Amniotic stem cell (primary cell): ENCODE data around the gene CYB561.
A peak's percentile ranks its signal among the peaks of the same experiment; 100 is the strongest.

ENCODE experiments used
- DNase-seq: peaks from one replicate; lab custom pipeline; 2025; lab: John Stamatoyannopoulos, UW

CYB561 gene

GRCh38 chr17:63431939-63432804 lies 13.9 kb downstream of the CYB561 start:
- DNase-seq, result no peak

GRCh38 chr17:63431618-63431938 lies 14.5 kb downstream of the CYB561 start:
- DNase-seq, result no peak

GRCh38 chr17:63430223-63430622 lies 15.9 kb downstream of the CYB561 start:
- DNase-seq, result no peak

GRCh38 chr17:63429766-63430165 lies 16.3 kb downstream of the CYB561 start:
- DNase-seq, result no peak

- no peak for DNase-seq
These were observed 19.2 kb downstream of the CYB561 start for GRCh38 chr17:63426917-63427308.

- no peak for DNase-seq
These were observed 19.8 kb downstream of the CYB561 start for GRCh38 chr17:63426041-63426916.

- peak; percentile 33 for DNase-seq
These were observed 20.6 kb downstream of the CYB561 start for GRCh38 chr17:63425483-63425882.

GRCh38 chr17:63423963-63424362 lies 22.1 kb downstream of the CYB561 start:
- DNase-seq, result no peak

- no peak for DNase-seq
These were observed 22.7 kb downstream of the CYB561 start for GRCh38 chr17:63423251-63423950.

GRCh38 chr17:63421681-63422645 lies 24.1 kb downstream of the CYB561 start:
- no peak for DNase-seq

- no peak for DNase-seq
These were observed 25.0 kb downstream of the CYB561 start for GRCh38 chr17:63420868-63421680.

- DNase-seq, result no peak
These were observed 25.9 kb downstream of the CYB561 start for GRCh38 chr17:63419949-63420867.

GRCh38 chr17:63419398-63419797 lies 26.7 kb downstream of the CYB561 start:
- no peak for DNase-seq

GRCh38 chr17:63418540-63418939 lies 27.6 kb downstream of the CYB561 start:
- no peak for DNase-seq

- DNase-seq, result no peak
These were observed 31.9 kb downstream of the CYB561 start for GRCh38 chr17:63414222-63414621.

GRCh38 chr17:63413128-63413527 lies 33.0 kb downstream of the CYB561 start:
- no peak for DNase-seq

GRCh38 chr17:63412234-63412633 lies 33.9 kb downstream of the CYB561 start:
- DNase-seq, result no peak

- DNase-seq, result peak; percentile 19
These were observed 38.3 kb downstream of the CYB561 start for GRCh38 chr17:63407741-63408330.
